AG04450 (cell line): ENCODE measurements around the gene UBE2I. TPM values are rescaled to one million over a fixed set of nuclear protein-coding genes. Genes with fewer than 3 reads are reported as not detected.
A peak's percentile ranks its signal among the peaks of the same experiment; 100 is the strongest.

Experiments used
- CTCF ChIA-PET: fragments of 300-600, 350-600 bp; formaldehyde crosslinking; extraction: SDS; loops from one replicate; lab custom pipeline; 2022; ENCODE audit warnings: antibody characterized with exemption, inconsistent platforms; lab: Charles Lee
- POLR2A ChIA-PET: fragments of 350-600 bp; formaldehyde crosslinking; extraction: SDS; loops from one replicate; lab custom pipeline; 2021; ENCODE audit warnings: antibody characterized with exemption, inconsistent platforms; lab: Yijun Ruan, JAX
- DNase-seq: peaks from one replicate; pipeline ENCODE4 v3.0.0-alpha.2; 2011; ENCODE audit warnings: low read depth, low spot score
- H3K27ac ChIP-seq: one replicate; pipeline ENCODE4 v1.5.1; 2012; ENCODE audit warnings: low read depth, low read length, control low read depth
- H3K27me3 ChIP-seq: one replicate; pipeline ENCODE4 v1.6.0; 2012; ENCODE audit warnings: low read length; ENCODE audit not compliant: control insufficient read depth, insufficient read depth
- H3K4me3 ChIP-seq: 2 replicates; pipeline ENCODE4 v1.5.1; 2011; ENCODE audit warnings: mild to moderate bottlenecking, low read depth, low read length, control low read depth
- H3K9me3 ChIP-seq: 2 replicates; pipeline ENCODE4 v1.5.1; 2012; ENCODE audit warnings: low read length; ENCODE audit not compliant: control insufficient read depth, insufficient read depth
- polyA plus RNA-seq: library from polyadenylated mRNA; depleted of rRNA; stranded (reverse); fragments of >200 nt; gene quantifications from 2 replicates; pipeline ENCODE4 v1.2.3, GENCODE V29; 2011
- TF ChIP-seq, protein P1 (sequence below): IDR thresholded peaks from 2 replicates; pipeline ENCODE4 v1.5.1; 2011; ENCODE audit warnings: low read depth, low read length, control low read depth, inconsistent platforms

Gene UBE2I
- polyA plus RNA-seq, 1 experiment: 165 TPM

DNA sequence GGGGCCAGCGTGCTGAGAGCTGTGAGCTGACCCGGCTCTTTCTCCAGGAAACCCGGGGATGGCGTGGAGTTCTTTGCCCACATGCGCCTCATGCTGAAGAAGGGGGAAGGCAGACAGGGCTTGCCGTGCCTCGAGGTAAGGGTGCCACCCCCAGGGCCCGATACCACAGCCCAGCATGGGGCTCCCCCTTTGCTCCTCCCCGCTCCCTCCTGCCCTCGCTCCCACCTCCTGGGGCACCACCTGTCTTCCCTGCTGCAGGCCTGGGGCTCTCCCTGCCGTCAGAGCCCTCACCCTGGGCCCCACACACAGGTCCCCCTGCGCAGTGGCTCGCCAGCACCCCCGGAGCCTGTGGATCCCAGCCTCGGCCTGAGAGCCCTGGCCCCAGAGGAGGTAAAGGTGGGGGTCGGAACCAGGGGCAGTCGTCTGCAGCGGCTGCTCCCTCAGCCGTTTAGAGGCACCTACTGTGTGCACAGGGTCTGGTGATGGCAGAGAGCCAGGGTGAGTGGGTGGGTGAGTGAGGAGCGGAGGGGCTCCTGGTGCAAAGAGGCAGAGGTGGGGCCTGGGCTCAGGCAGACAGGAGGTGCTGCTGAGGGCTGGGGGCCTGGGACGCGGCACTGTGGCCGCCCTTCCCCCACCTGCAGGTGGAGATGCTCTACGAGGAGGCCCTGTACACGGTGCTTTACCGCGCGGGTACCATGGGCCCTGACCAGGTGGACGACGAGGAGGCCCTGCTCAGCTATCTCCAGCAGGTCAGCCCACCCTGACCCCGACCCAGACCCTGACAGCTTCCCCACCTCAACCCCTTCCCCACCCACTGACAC lies 29.6 kb downstream of the UBE2I start:
- Histone ChIP-seq H3K27ac (no peak overlapping the region), H3K9me3 (no peaks in the 10 kb centered on the region; the same call in 1 of the 2 replicates), H3K4me3 (no peak overlapping the region), H3K27me3 (peaks cover 26% of the 10 kb centered on the region)
- ChIA-PET CTCF (no interaction called here), POLR2A (no interaction called here)
- TF ChIP-seq, protein P1, sequence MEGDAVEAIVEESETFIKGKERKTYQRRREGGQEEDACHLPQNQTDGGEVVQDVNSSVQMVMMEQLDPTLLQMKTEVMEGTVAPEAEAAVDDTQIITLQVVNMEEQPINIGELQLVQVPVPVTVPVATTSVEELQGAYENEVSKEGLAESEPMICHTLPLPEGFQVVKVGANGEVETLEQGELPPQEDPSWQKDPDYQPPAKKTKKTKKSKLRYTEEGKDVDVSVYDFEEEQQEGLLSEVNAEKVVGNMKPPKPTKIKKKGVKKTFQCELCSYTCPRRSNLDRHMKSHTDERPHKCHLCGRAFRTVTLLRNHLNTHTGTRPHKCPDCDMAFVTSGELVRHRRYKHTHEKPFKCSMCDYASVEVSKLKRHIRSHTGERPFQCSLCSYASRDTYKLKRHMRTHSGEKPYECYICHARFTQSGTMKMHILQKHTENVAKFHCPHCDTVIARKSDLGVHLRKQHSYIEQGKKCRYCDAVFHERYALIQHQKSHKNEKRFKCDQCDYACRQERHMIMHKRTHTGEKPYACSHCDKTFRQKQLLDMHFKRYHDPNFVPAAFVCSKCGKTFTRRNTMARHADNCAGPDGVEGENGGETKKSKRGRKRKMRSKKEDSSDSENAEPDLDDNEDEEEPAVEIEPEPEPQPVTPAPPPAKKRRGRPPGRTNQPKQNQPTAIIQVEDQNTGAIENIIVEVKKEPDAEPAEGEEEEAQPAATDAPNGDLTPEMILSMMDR: no peak
- no peak for DNase-seq

DNA sequence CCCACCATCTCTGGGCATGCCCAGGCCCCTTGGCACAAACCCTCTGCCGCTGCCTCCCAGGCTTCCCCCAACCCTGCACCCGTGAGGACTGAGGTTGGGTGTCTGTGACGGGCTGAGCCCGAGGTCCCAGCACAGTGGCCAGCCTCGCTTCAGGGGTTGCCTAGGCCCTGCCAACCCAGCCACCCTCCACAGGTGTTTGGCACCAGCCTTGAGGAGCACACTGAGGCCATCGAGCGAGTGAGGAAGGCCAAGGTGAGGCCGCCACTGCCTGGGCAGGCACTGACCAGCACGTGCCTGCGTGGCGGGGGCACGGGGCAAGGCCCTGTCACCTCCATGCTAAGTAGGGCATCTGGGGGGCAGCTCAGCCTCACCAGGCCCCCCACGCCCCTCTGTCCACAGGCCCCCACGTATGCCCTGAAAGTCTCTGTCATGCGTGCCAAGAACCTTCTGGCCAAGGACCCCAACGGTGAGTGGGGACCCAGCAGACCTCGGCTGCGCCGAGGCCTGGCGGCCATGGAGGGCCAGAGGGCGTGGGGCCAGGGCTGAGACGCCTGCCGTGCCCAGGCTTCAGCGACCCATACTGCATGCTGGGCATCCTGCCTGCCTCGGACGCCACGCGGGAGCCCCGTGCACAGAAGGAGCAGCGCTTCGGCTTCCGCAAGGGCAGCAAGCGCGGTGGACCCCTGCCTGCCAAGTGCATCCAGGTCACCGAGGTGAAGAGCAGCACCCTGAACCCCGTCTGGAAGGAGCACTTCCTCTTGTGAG lies 31.5 kb downstream of the UBE2I start:
- Histone ChIP-seq H3K27me3 (peaks cover 7% of the 10 kb centered on the region), H3K27ac (no peak overlapping the region), H3K9me3 (no peaks in the 10 kb centered on the region; the same call in 1 of the 2 replicates), H3K4me3 (no peak overlapping the region)
- CTCF ChIA-PET: no interaction called here
- TF ChIP-seq, protein P1: no peak
- no peak for DNase-seq
- POLR2A ChIA-PET: no interaction called here

DNA sequence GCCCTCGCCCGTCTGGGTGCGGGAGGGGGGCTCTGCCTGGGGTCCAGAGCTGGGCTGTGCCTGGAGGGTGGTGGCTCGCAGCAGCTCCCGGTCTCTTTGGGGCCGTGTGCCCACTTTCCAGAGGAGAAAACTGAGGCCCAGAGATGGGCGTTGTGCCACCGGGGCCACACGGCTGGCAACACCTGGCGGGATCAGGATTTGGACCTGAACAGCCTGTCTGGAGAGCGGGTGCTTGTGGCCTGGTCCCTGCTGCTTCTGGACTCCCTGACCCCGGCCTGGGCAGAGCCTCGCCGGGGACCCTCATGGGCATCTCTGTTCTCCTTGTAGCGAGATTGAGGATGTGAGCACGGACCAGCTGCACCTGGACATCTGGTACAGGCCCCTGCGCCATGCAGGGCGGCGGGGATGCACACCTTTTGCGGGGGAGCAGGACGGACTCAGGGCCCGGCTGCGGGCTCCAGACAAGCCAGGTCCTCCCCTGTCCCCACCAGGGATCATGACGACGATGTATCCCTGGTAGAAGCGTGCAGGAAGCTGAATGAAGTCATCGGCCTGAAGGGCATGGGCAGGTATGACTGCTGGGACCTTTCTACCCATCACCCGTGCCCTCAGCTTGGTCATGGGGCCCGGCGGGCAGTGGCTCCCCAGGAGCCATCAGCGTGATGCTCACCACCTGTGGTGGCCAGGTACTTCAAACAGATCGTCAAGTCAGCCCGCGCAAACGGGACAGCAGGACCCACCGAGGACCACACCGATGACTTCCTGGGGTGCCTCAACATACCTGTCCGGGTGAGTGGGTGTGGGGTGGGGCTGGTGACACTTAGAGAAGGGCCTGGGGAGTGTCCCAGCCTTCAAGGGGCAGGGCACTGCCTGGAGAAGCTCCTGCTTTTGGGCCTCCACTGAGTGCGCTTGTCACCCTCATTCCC lies 32.3 kb downstream of the UBE2I start:
- Histone ChIP-seq H3K9me3 (no peaks in the 10 kb centered on the region; the same call in 1 of the 2 replicates), H3K4me3 (no peak overlapping the region), H3K27ac (no peak overlapping the region), H3K27me3 (no peaks in the 10 kb centered on the region)
- no peak for DNase-seq
- TF ChIP-seq, protein P1: no peak
- ChIA-PET POLR2A (no interaction called here), CTCF (no interaction called here)

DNA sequence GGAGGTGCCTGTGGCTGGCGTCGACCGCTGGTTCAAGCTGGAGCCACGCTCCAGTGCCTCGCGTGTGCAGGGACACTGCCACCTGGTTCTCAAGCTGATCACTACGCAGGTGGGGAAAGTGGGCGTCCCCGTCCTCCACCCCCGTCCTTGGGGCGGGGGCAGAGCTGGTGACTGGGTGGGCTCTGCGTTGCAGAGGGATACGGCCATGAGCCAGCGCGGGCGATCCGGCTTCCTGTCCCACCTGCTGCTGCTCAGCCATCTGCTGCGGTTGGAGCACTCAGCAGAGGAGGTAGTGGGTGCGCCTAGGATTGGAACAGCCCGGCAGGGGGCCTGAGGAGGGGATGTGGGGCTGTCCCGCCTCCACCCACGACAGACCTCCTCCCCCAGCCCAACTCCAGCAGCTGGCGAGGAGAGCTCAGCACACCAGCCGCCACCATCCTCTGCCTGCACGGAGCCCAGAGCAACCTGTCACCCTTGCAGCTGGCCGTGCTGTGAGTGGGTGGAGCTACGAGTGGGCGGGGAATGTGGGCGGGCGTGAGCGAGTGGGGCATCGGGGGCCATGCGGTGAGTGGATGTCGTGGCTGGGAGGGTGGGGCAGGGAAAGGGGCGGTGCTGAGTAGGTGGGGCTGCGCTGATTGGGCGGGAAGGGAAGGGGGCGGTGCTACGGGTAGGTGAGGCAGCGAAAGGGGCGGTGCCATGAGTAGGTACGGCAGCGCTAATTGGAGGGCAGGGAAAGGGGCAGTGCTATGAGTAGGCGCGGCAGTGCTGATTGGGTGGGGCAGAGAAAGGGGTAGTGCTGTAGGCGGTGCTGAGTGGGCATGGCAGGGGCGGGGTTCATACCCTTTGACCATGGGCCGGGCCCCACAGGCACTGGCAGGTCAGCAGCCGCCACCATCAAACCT lies 33.3 kb downstream of the UBE2I start:
- POLR2A ChIA-PET: no interaction called here
- CTCF ChIA-PET: no interaction called here
- Histone ChIP-seq H3K9me3 (no peaks in the 10 kb centered on the region; the same call in 1 of the 2 replicates), H3K27ac (no peak overlapping the region), H3K4me3 (0 out of 2 replicates have a peak overlapping the region, but pooled peaks have one; percentile 10), H3K27me3 (no peaks in the 10 kb centered on the region)
- TF ChIP-seq, protein P1: no peak
- peak; percentile 43 for DNase-seq
